Fibroblast of skin of right biceps (primary cell): Measurements from ENCODE around the gene ANKRD11.
A peak's percentile ranks its signal among the peaks of the same experiment; 100 is the strongest.

Experiments used
- DNase-seq: peaks from one replicate; pipeline ENCODE4 v3.0.0-alpha.2; 2013

Gene ANKRD11

GRCh38 chr16:89378947-89379771 lies 111.2 kb downstream of the ANKRD11 start:
- no peak for DNase-seq

GRCh38 chr16:89377453-89377848 lies 112.9 kb downstream of the ANKRD11 start:
- DNase-seq, result no peak

DNA sequence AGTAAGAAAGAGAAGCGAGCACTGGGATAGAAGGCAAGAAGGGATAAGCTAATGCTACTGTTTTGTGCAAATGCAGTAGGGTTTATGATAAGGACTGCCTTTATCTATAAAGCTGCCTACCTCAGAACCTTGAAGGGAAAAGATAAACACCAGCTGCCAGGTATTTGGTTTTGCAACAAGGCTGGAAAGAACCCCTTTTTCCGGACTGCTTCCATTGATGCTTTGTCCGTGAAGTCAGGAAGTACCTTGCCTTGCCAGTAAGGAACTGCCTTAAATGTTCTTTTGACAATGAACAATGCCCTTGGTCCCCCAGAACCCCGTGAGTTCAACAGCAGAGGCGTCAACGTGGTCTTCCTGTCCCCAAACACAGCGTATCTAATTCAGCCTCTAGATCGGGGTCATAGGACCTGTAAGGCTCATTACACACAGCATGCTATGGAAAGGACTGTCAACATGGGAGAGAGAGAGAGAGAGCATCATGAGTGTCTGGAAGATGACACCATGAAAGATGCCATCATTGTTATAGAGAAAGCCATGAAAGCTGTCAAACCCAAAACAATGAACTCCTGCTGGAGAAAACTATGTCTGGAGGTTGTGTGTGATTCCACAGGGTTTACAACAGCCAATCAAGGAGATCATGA lies 113.4 kb downstream of the ANKRD11 start:
- DNase-seq, result no peak

- DNase-seq, result no peak
Measured at GRCh38 chr16:89375686-89376085, 114.7 kb downstream of the ANKRD11 start.

- DNase-seq, result peak; percentile 43
Measured at GRCh38 chr16:89375021-89375420, 115.3 kb downstream of the ANKRD11 start.

DNA sequence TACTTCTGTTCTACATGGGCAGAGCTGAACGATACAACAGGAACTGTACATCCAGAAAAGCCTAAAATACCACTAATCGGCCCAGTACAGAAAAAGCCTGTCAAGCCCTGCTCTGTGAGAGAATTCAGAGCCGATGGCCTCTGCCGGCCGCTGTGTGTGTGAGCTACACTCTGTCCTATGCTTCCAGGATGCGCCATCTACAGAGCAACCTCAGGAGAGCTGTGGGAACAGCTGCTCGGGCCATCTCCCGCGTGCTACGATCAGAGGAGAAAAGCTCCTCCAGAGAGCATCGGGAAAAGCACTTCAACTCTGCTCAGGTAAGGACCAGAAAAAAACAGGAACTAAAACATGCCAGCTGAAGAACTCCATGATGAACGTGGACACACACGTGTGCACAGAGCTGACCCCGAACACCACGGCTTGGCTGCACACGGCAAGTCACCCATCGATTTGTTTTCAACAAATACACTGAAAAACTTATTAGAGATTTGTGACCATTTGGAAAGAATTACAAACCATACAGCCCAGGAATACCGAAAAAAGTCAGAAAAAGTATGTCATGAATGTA lies 115.9 kb downstream of the ANKRD11 start:
- peak; percentile 51 for DNase-seq

GRCh38 chr16:89373355-89374110 lies 116.8 kb downstream of the ANKRD11 start:
- peak; percentile 55 for DNase-seq

GRCh38 chr16:89371968-89372634 lies 118.3 kb downstream of the ANKRD11 start:
- DNase-seq, result no peak

DNA sequence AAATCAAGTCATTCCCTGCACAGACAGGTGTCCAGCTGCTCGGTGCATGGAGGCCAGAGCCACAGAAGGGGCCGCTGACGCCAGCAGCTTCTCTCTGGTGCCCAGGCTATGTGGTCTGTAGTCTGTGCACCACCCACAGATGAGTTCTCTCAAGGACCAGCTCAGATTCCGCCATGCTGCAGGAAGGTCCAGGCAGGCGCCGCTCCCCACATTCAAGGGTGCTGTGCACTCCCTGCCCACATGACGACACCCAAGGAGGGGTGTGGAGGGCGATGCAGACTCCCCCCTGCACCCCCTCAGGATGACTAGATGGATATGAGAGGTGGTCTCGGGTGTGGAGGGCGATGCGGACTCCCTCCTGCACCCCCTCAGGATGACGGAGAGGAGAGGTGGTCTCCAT lies 119.0 kb downstream of the ANKRD11 start:
- DNase-seq, result no peak

GRCh38 chr16:89370601-89371000 lies 119.8 kb downstream of the ANKRD11 start:
- DNase-seq, result no peak

DNA sequence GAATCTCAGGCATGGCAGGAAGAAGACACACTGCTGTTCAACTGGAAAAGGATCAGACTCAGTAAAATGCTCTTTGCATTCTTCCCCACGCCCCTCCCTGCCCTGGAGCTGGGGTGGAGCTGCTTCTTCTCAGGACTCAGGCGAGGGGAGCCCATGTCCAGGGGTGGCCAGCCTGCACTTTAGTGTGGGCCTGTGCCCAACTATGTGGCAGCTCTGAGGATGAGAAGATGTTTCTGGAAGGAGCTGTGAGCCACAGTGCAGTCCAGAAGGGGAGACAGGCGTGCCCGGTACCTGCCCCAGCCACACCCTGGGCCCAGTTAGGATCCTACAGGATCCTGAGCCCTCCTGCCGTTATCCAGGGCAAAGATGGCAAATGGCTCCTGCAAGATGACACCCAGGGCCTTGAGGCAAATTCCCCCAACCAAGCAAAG lies 120.3 kb downstream of the ANKRD11 start:
- DNase-seq, result no peak

DNA sequence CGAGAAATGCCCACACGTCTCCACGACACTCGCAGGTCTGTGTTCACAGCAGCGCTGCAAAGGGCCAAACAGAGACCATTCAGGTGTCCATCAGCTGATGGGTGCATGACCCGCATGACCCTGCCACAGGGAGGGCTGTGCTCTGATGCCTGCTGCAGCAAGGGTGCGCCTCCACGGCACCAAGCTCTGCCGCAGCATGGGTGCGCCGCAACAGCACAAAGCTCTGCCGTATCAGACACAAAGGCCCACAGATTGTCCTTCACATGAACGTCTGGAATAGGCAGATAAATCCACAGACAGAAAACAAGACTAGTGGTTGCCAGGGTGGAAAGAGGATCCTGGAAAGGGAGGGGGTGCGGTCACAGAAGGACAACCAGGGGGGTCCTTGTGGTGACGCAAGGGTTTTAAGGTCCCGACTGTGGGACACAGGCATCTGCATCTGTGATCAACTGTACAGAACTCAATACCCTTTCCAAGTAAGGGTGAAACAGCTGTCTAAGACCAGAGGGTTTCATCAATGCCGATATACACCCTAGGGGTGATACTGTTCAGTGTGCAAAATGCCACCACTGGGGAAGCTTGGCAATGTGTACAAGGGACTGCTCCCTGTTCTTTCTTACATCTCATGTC lies 121.0 kb downstream of the ANKRD11 start:
- no peak for DNase-seq

GRCh38 chr16:89368604-89369249 lies 121.6 kb downstream of the ANKRD11 start:
- DNase-seq, result no peak

- DNase-seq, result no peak
Measured at GRCh38 chr16:89367538-89367915, 122.8 kb downstream of the ANKRD11 start.

DNA sequence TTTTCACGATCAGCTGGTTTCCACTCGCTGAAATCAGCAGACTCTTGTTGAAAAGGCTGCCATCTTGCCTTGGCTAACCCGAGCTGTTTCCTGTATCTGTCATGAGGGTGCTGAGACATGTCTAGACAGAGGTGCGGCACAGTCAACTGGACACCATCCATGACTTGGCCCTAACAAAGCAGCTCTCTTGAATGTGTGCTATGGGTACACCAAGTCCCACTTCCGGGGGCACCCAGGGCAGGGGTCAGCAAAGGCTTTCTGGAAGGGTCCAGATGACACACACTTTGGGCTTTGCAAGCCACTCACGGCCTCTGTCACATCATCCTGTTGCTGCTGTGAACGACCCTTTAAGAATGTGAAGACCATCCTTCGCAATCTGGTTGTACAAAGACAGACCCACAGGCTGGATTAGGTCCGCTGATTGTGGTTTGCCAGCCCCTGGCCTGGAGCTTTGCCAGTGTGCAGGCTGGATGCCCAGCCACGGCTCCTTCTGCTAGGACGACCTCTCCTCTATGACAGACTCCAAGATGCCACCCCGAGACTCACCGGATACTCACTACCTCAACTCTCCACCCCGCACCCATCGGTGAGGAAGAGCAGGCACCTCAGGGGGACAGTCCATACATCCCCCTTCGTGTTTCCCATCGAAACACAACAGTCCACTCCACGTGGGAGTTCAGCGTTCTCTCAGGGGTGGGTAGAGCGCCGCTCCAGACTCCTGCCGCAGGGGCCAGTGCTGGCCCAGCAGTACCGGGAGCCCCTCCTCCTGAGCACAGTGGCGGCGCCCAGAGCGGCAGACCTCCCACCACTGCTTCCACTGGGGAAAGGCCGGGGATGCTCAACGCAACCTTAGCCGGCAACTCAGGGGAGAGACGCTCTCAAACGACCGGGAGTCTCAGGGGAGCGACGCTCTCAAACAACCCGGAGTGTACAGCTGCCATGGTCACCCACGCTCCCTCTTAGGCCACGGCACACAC lies 123.5 kb downstream of the ANKRD11 start:
- DNase-seq, result no peak

DNA sequence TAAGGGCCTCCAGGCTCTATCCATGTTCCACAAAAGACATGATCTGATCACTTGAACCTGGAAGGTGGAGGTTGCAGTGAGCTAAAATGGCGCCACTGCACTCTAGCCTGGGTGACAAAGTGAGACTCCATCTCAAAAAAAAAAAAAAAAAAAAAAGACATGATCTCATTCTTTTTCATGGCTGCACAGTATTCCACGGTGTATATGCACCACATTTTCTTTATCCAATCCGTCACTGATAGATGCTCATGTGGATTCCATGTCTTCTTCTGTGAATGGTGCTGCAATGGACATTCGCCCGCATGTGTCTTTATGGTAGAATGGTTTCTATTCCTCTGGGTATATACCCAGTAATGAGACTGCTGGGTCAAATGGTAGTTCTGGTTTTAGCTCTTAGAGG lies 124.4 kb downstream of the ANKRD11 start:
- no peak for DNase-seq

DNA sequence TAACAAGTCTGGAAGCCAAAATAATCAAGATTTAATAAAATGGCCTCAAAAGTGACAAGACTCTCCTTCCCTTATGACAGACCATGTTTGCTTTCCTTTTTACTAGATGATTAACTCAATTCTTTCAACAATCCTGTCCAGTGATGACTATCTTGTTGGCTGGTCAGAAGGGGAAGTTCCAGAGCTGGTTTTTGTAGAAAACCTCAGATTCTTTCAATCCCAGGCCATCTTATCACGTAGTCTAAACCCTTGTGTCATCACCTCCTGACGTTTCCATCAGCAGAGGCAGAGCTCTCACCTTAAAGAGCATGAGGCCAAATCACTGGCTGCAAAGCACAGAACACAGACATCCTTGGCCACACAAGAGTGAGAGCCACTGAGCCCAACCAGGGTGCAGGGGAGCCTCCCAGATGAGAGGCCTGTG lies 125.3 kb downstream of the ANKRD11 start:
- DNase-seq, result peak; percentile 74

GRCh38 chr16:89364606-89365005 lies 125.8 kb downstream of the ANKRD11 start:
- no peak for DNase-seq

GRCh38 chr16:89363621-89364393 lies 126.6 kb downstream of the ANKRD11 start:
- DNase-seq, result peak; percentile 79
